ENCODE measurements around the gene RHOXF2. TPM values are rescaled to one million over a fixed set of nuclear protein-coding genes. Genes with fewer than 3 reads are reported as not detected.

The RHOXF2 gene
- total RNA-seq: not detected in 2 replicates

GRCh38 chrX:120158313-120158712 lies at the start of gene RHOXF2:
RHOXF2 (plus strand) TSS chrX:120158613; CDS start chrX:120158751, 138 bp downstream.

GRCh38 chrX:120115438-120115963 lies 42.9 kb upstream of the RHOXF2 start, which contains the start of gene RHOXF1:
RHOXF1 (minus strand) TSS chrX:120115913; CDS start chrX:120115862, 51 bp downstream.

Other genes with a start within 250 kb of the RHOXF2 start
- 5.6 and 7.7 TPM in 2 replicates for gene NKAP, start 214.9 kb upstream of the RHOXF2 start, total RNA-seq
- gene RHOXF2B, start 80.9 kb upstream of the RHOXF2 start, total RNA-seq: not detected in 2 replicates
- not detected in 2 replicates for gene RHOXF1, start 42.7 kb upstream of the RHOXF2 start, total RNA-seq
- gene ZBTB33, start 92.2 kb downstream of the RHOXF2 start, total RNA-seq: 9.5 and 10.3 TPM in 2 replicates
- gene TMEM255A, start 152.8 kb downstream of the RHOXF2 start, total RNA-seq: not detected in 2 replicates
- not detected in 2 replicates for gene ATP1B4, start 203.5 kb downstream of the RHOXF2 start, total RNA-seq